ENCODE results near the gene ADPRHL1. TPM values are rescaled to one million over a fixed set of nuclear protein-coding genes. Genes with fewer than 3 reads are reported as not detected.

ADPRHL1 gene
- total and polyA plus RNA-seq, 2 donors (not counting 3 experiments of a cell fraction or from before 2014, with no cell fraction given), result 0.52 to 0.97 TPM

DNA sequence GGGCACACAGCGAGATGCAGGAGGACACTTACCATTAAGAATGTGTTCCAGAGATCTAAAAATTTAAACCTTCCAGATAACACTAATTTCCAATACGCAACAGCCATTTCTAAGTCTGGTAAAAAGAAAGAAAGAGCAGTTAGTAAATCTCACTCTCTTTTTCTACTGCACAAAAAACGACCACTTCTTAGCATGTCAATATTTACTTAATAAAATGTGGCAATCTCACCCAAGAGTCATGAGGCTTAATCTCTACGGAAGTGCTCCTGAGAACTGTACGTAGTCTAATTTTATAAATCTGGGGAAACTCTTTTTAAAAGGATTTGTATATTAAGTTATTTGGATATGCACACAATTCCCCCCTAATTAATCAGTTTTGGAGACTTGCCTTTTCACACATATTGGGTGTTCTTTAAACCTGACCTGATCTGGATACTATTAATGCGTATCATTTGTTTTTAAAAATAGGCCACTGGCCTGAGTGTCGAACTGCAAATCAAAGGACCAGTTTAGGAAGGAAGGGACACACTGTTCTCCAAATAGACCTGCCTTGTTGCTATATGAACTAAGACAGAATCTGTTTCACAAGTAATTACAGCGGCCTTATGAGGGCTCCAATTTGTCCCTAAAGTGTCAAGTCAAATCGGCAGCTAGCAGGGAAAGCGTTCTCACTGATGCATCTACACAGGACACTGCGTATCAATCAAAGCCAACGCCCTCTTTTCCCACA lies 7.9 kb upstream of the ADPRHL1 start:
- no peaks in the 10 kb centered on the region for H3K79me2 ChIP-seq (ENCODE audit: control insufficient read depth, insufficient read depth, low read length)
- POLR2A ChIA-PET, result no interaction called here
- no peaks in the 10 kb centered on the region for H3K4me1 ChIP-seq (ENCODE audit: control insufficient read depth, extremely low read depth, insufficient read depth, low read length)
- no peaks in the 10 kb centered on the region for H3K9me3 ChIP-seq (replicated peaks; ENCODE audit: control insufficient read depth, insufficient read depth, low read length)
- CTCF ChIA-PET, result interaction anchor here (0.8 kb wide), 1 partner anchor 101 kb away, joined by 3 read pairs; no protein-coding TSS in a partner anchor
- no peak overlapping the region for H3K4me2 ChIP-seq (ENCODE audit: insufficient read depth, low read length)
- H4K20me1 ChIP-seq (replicated peaks; ENCODE audit: control insufficient read depth, extremely low read depth, insufficient read depth, low read length), result no peaks in the 10 kb centered on the region
- no peak overlapping the region for H3K4me3 ChIP-seq (replicated peaks in 1 of 3; ENCODE audit: insufficient read depth in 1 of 3, low read depth in 1 of 3, low read length in 3 of 3)
- TF ChIP-seq FOS (IDR thresholded peaks at IDR 0.05; ENCODE audit: borderline replicate concordance, insufficient read depth, low read length) (no peak), EZH2 (IDR thresholded peaks at IDR 0.05; ENCODE audit: borderline replicate concordance, low read depth, low read length, severe bottlenecking) (no peak), POLR2A (IDR thresholded peaks at IDR 0.05; ENCODE audit: low read depth, low read length) (no peak), JUN (IDR thresholded peaks at IDR 0.05; ENCODE audit: borderline replicate concordance, insufficient read depth, insufficient read length, low read depth) (no peak), MYC (IDR thresholded peaks at IDR 0.05; ENCODE audit: low read depth, low read length) (no peak), GATA2 (IDR thresholded peaks at IDR 0.05; ENCODE audit: insufficient read depth, insufficient read length, low read depth, low read length) (no peak), POLR2AphosphoS5 (IDR thresholded peaks at IDR 0.05; ENCODE audit: insufficient read depth, low read depth, low read length) (no peak)
- TF ChIP-seq, protein P1, sequence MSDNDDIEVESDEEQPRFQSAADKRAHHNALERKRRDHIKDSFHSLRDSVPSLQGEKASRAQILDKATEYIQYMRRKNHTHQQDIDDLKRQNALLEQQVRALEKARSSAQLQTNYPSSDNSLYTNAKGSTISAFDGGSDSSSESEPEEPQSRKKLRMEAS (IDR thresholded peaks at IDR 0.05; ENCODE audit: insufficient read depth, insufficient read length), result no peak
- TF ChIP-seq, protein P2, sequence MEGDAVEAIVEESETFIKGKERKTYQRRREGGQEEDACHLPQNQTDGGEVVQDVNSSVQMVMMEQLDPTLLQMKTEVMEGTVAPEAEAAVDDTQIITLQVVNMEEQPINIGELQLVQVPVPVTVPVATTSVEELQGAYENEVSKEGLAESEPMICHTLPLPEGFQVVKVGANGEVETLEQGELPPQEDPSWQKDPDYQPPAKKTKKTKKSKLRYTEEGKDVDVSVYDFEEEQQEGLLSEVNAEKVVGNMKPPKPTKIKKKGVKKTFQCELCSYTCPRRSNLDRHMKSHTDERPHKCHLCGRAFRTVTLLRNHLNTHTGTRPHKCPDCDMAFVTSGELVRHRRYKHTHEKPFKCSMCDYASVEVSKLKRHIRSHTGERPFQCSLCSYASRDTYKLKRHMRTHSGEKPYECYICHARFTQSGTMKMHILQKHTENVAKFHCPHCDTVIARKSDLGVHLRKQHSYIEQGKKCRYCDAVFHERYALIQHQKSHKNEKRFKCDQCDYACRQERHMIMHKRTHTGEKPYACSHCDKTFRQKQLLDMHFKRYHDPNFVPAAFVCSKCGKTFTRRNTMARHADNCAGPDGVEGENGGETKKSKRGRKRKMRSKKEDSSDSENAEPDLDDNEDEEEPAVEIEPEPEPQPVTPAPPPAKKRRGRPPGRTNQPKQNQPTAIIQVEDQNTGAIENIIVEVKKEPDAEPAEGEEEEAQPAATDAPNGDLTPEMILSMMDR (IDR thresholded peaks at IDR 0.05; ENCODE audit: extremely low read depth in 1 of 2, insufficient read depth in 1 of 2, low read depth in 1 of 2, low read length in 2 of 2), result no peak
- no peak for DNase-seq (ENCODE audit: low read depth, low spot score)
- H2AFZ ChIP-seq (ENCODE audit: low read depth, low read length), result no peak overlapping the region
- FAIRE-seq, result no peak
- no peaks in the 10 kb centered on the region for H3K27me3 ChIP-seq (ENCODE audit: control insufficient read depth in 2 of 2, insufficient read depth in 2 of 2, low read length in 2 of 2)
- no peak overlapping the region for H3K9ac ChIP-seq (replicated peaks; ENCODE audit: extremely low read depth, insufficient read depth, low read length)
- peaks cover 6 to 22% of the 10 kb centered on the region in 2 experiments for H3K36me3 ChIP-seq (ENCODE audit: control insufficient read depth in 2 of 2, extremely low read depth in 1 of 2, insufficient read depth in 2 of 2, low read length in 2 of 2)
- intact Hi-C loops (cut with micrococcal nuclease), result no loop called here
- dilution Hi-C loops (cut with MboI; ENCODE audit: extremely low pct_ligation_motif_present, low sequenced_read_pairs), result no loop called here
- no peak overlapping the region for H3K27ac ChIP-seq (ENCODE audit: insufficient read depth, low read depth, low read length)
- BruUV-seq (replicated peaks), result no TSS peak
- no peaks in the 10 kb centered on the region for H3K9me1 ChIP-seq (replicated peaks; ENCODE audit: control insufficient read depth, extremely low read depth, insufficient read depth, low read length)

All from endothelial cell of umbilical vein (primary cell).